Measurements from ENCODE around the gene SIRPG.

GRCh38 chr20:1637755-1638154 is 19.8 kb downstream of the SIRPG start:
- no peak for TF ChIP-seq BRCA1 (IDR thresholded peaks at IDR 0.05; ENCODE audit: low read depth, low read length)
- TF ChIP-seq, protein P1, sequence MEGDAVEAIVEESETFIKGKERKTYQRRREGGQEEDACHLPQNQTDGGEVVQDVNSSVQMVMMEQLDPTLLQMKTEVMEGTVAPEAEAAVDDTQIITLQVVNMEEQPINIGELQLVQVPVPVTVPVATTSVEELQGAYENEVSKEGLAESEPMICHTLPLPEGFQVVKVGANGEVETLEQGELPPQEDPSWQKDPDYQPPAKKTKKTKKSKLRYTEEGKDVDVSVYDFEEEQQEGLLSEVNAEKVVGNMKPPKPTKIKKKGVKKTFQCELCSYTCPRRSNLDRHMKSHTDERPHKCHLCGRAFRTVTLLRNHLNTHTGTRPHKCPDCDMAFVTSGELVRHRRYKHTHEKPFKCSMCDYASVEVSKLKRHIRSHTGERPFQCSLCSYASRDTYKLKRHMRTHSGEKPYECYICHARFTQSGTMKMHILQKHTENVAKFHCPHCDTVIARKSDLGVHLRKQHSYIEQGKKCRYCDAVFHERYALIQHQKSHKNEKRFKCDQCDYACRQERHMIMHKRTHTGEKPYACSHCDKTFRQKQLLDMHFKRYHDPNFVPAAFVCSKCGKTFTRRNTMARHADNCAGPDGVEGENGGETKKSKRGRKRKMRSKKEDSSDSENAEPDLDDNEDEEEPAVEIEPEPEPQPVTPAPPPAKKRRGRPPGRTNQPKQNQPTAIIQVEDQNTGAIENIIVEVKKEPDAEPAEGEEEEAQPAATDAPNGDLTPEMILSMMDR (IDR thresholded peaks at IDR 0.05 in 2 of 3, conservative IDR thresholded peaks at IDR 0.05 in 1 of 3; ENCODE audit: control insufficient read depth in 2 of 3, extremely low read depth in 1 of 3, insufficient read depth in 1 of 3, low read depth in 3 of 3, low read length in 3 of 3), result no peak
- no peak for TF ChIP-seq CBX5 (IDR thresholded peaks at IDR 0.05; ENCODE audit: low read depth)
- no peak for TF ChIP-seq ZBED1 (IDR thresholded peaks at IDR 0.05; ENCODE audit: borderline replicate concordance)
- no peak for TF ChIP-seq ASH2L (IDR thresholded peaks at IDR 0.05; ENCODE audit: borderline replicate concordance, low read depth)
- no peak for TF ChIP-seq SUZ12 (IDR thresholded peaks at IDR 0.05; ENCODE audit: unreplicated experiment)
- TF ChIP-seq POLR2A (IDR thresholded peaks at IDR 0.05; ENCODE audit: low read depth, low read length), result no peak
- no peak for TF ChIP-seq ZNF274 (IDR thresholded peaks at IDR 0.05; ENCODE audit: insufficient read depth, insufficient read length)
- TF ChIP-seq JUND (IDR thresholded peaks at IDR 0.05; ENCODE audit: low read depth, low read length), result no peak
- no peak for TF ChIP-seq NFIC (IDR thresholded peaks at IDR 0.05; ENCODE audit: low read depth, low read length)
- TF ChIP-seq TBL1XR1 (IDR thresholded peaks at IDR 0.05; ENCODE audit: low read depth, low read length), result no peak
- no peak for TF ChIP-seq RFX5 (IDR thresholded peaks at IDR 0.05; ENCODE audit: low read depth, low read length)
- TF ChIP-seq, protein P2, sequence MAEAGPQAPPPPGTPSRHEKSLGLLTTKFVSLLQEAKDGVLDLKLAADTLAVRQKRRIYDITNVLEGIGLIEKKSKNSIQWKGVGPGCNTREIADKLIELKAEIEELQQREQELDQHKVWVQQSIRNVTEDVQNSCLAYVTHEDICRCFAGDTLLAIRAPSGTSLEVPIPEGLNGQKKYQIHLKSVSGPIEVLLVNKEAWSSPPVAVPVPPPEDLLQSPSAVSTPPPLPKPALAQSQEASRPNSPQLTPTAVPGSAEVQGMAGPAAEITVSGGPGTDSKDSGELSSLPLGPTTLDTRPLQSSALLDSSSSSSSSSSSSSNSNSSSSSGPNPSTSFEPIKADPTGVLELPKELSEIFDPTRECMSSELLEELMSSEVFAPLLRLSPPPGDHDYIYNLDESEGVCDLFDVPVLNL (IDR thresholded peaks at IDR 0.05; ENCODE audit: low read depth, low read length), result no peak

All from GM12878 (cell line).